WTC11 (cell line): ENCODE results near the gene OR2G6. TPM values are rescaled to one million over a fixed set of nuclear protein-coding genes. Genes with fewer than 3 reads are reported as not detected.
"Not testable (repeated sequence)": the region's sequence is repeated elsewhere in the genome, so short reads cannot be mapped to it uniquely, and the experiment has no call there.

ENCODE experiments used
- ATAC-seq: fragments of 200-7000 bp; cut with Tn5 transposase; 2 replicates; pipeline ENCODE4 v1.10.0; 2021; ENCODE audit warnings: mild to moderate bottlenecking, moderate library complexity
- CTCF ChIA-PET: fragments of 300-600 bp; sonication (Branson Sonifier 250); formaldehyde crosslinking; loops from one replicate; lab custom pipeline; 2021; ENCODE audit warnings: antibody characterized with exemption; lab: Charles Lee
- POLR2A ChIA-PET: fragments of 350-600 bp; sonication (Branson Sonifier 250); formaldehyde crosslinking; loops from one replicate; lab custom pipeline; 2021; ENCODE audit warnings: antibody characterized with exemption; lab: Charles Lee
- DNase-seq: peaks from one replicate; pipeline ENCODE4 v3.0.0; 2021; ENCODE audit warnings: low spot score
- H3K27ac Mint-ChIP-seq: 2 replicates; pipeline ENCODE4 v1.8.0; 2021; ENCODE audit warnings: mixed read lengths
- H3K27me3 Mint-ChIP-seq: 2 replicates; pipeline ENCODE4 v1.8.0; 2021; ENCODE audit warnings: low read depth, mild to moderate bottlenecking, moderate library complexity, mixed read lengths
- H3K36me3 Mint-ChIP-seq: 2 replicates; pipeline ENCODE4 v1.8.0; 2021; ENCODE audit warnings: mixed read lengths
- H3K4me1 Mint-ChIP-seq: 2 replicates; pipeline ENCODE4 v1.8.0; 2022; ENCODE audit warnings: mixed read lengths
- H3K4me3 Mint-ChIP-seq: 2 replicates; pipeline ENCODE4 v1.8.0; 2021; ENCODE audit warnings: mild to moderate bottlenecking, moderate library complexity, mixed read lengths
- H3K9me3 Mint-ChIP-seq: 2 replicates; pipeline ENCODE4 v1.8.0; 2021; ENCODE audit warnings: mixed read lengths
- total RNA-seq: library from RNA; stranded (reverse); gene quantifications from 3 replicates; pipeline ENCODE4 v1.2.3, GENCODE V29; 2021

Gene OR2G6
- total RNA-seq, 1 experiment from 2014 or later = not detected

GRCh38 chr1:248551027-248551426 is 43.2 kb downstream of the OR2G6 start:
- H3K4me1 Mint-ChIP-seq, DNase-seq, POLR2A ChIA-PET, H3K4me3 Mint-ChIP-seq, H3K27ac Mint-ChIP-seq, H3K27me3 Mint-ChIP-seq, H3K36me3 Mint-ChIP-seq, CTCF ChIA-PET, ATAC-seq: not testable (repeated sequence)
- peaks cover 13% of the 10 kb centered on the region for H3K9me3 Mint-ChIP-seq

- H3K4me3 Mint-ChIP-seq, H3K36me3 Mint-ChIP-seq, DNase-seq, H3K27me3 Mint-ChIP-seq, H3K27ac Mint-ChIP-seq, H3K4me1 Mint-ChIP-seq, CTCF ChIA-PET, POLR2A ChIA-PET, ATAC-seq: not testable (repeated sequence)
- peaks cover 14% of the 10 kb centered on the region for H3K9me3 Mint-ChIP-seq
Measured at GRCh38 chr1:248562672-248563071, 54.8 kb downstream of the OR2G6 start, which contains the start of gene OR2T29. TSS of gene OR2T29 (minus strand) at chr1:248562772. CDS start at chr1:248559491, 3,281 bp downstream.

GRCh38 chr1:248565530-248566373 is 57.9 kb downstream of the OR2G6 start:
- CTCF ChIA-PET, H3K4me3 Mint-ChIP-seq, H3K27me3 Mint-ChIP-seq, H3K4me1 Mint-ChIP-seq, H3K27ac Mint-ChIP-seq, POLR2A ChIA-PET, DNase-seq, ATAC-seq: not testable (repeated sequence)
- Mint-ChIP-seq H3K9me3 (peaks cover 32% of the 10 kb centered on the region), H3K36me3 (peaks cover 16% of the 10 kb centered on the region)

GRCh38 chr1:248569049-248569448 is 61.2 kb downstream of the OR2G6 start:
- POLR2A ChIA-PET, H3K4me1 Mint-ChIP-seq, H3K27ac Mint-ChIP-seq, H3K27me3 Mint-ChIP-seq, H3K4me3 Mint-ChIP-seq, DNase-seq, CTCF ChIA-PET, ATAC-seq: not testable (repeated sequence)
- Mint-ChIP-seq H3K9me3 (peaks cover 37% of the 10 kb centered on the region), H3K36me3 (peaks cover 16% of the 10 kb centered on the region)

- ATAC-seq, H3K27ac Mint-ChIP-seq, POLR2A ChIA-PET, DNase-seq, H3K27me3 Mint-ChIP-seq, CTCF ChIA-PET, H3K4me3 Mint-ChIP-seq, H3K4me1 Mint-ChIP-seq: not testable (repeated sequence)
- Mint-ChIP-seq H3K9me3 (peaks cover 42% of the 10 kb centered on the region), H3K36me3 (peaks cover 20% of the 10 kb centered on the region)
Measured at GRCh38 chr1:248570811-248571210, 62.9 kb downstream of the OR2G6 start.

- ATAC-seq, CTCF ChIA-PET, H3K27me3 Mint-ChIP-seq, H3K4me3 Mint-ChIP-seq, H3K27ac Mint-ChIP-seq, POLR2A ChIA-PET, H3K4me1 Mint-ChIP-seq, DNase-seq: not testable (repeated sequence)
- Mint-ChIP-seq H3K9me3 (peaks cover 45% of the 10 kb centered on the region), H3K36me3 (peaks cover 25% of the 10 kb centered on the region)
Measured at GRCh38 chr1:248572049-248572448, 64.2 kb downstream of the OR2G6 start.

GRCh38 chr1:248573856-248574255 is 66.0 kb downstream of the OR2G6 start:
- H3K27me3 Mint-ChIP-seq, ATAC-seq, H3K4me3 Mint-ChIP-seq, H3K4me1 Mint-ChIP-seq, DNase-seq, POLR2A ChIA-PET, H3K27ac Mint-ChIP-seq, CTCF ChIA-PET: not testable (repeated sequence)
- peaks cover 31% of the 10 kb centered on the region for H3K36me3 Mint-ChIP-seq
- peaks cover 48% of the 10 kb centered on the region for H3K9me3 Mint-ChIP-seq

GRCh38 chr1:248574657-248575056 is 66.8 kb downstream of the OR2G6 start, which contains the start of gene OR2T34:
TSS of gene OR2T34 (minus strand) at chr1:248574757. CDS start at chr1:248574757, 0 bp downstream.
- POLR2A ChIA-PET, H3K27me3 Mint-ChIP-seq, H3K4me1 Mint-ChIP-seq, ATAC-seq, DNase-seq, CTCF ChIA-PET, H3K4me3 Mint-ChIP-seq, H3K27ac Mint-ChIP-seq: not testable (repeated sequence)
- Mint-ChIP-seq H3K36me3 (peaks cover 33% of the 10 kb centered on the region), H3K9me3 (peaks cover 50% of the 10 kb centered on the region)
